Midbrain (tissue), 1 donor: ENCODE results near the gene GSN.

ENCODE experiments used
- DNase-seq: peaks from one replicate; lab custom pipeline; 2025; lab: John Stamatoyannopoulos, UW

Gene GSN

DNA sequence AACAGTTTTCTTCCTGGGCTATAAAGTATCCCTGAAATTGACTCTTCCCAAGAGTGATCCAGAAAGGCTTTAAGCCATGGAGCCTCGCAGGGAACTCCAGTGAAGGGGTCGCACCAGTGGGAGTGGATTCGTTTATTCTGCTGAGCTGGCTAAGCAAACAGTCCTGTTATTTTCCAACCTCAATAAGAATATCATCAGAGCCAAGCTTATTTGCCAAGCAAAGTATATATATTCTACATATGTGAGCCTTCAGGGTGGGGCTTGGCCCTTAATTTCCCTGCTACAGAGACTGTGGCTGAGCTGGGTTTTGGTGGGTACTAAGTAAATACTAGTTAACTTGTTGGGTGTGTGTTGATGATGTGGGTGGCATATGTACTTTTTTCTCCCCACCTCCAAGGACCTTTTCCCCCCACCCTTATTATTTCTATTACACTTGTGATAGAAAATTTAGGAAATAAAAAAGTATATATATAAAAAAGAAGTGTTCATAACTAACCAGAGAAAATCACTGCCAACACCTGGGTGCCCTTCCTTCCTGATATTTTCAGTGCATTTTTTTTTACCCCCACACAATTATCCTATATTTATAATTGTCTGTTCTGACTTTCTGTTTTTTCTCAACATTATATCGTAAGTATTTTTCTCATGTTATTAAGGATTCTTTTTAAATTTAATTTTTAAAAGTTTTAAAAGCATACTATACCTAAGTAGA is 5.3 kb downstream of the GSN start:
- no peak for DNase-seq

- no peak for DNase-seq
Measured at GRCh38 chr9:121274851-121275250, 6.9 kb downstream of the GSN start.

GRCh38 chr9:121275781-121276658 is 8.1 kb downstream of the GSN start:
- DNase-seq = peak; percentile 33

DNA sequence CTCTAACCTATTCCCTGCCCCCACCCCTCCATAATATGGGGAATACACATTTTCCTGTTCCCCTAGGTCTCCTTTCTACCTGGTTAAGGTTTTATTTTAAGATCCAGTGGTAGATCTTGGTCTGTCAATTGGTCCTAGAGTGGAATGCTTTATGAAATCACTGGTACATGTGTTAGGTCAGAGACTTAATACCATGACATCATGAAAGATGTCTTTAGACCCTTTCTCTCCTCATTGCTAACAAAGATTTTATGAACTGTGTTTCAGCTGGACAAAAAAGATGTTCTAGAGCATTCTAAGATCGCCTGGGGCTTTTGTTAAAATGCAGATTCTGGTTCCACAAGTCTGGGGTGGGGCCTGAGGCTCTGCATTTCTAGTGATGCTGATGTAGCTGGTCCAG is 9.1 kb downstream of the GSN start:
- DNase-seq = no peak

GRCh38 chr9:121277518-121278295 is 9.7 kb downstream of the GSN start:
- DNase-seq = no peak

DNA sequence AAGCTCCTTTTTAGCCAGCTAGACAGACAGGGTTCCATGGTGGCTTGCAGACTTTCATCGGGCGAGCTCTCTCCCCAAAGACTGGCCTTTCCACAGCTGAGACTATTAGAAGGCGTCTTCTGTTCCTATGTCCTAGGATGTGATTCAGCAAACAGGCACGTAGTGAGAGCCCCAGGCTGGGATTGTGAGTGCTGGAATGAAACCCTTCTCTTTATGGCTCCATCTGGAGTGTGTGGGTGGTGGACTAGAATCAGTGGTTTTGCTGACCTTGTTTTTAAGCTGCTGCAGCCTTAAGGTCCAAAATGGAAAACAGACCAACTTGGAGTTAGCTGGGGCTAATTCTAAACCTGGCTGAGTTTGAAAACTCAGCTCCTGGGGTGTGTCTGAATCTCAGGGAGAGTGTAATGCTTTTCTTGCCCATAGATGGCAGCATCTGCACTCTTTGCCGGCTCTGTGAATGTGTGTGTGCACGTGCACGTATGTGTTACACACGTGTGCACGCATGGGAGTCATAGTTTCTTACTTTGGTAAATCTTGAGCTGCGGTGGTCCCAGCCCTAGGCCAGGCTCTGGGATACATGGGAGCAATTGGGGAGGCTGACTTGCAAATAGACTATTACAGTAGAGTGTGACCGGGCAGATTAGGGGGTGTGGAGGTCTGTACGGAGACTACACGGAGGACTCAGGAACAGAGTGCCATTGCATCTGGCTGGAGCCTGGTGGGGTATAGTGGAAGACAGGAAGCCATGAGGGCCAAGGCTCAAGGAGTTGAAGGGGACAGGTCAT is 10.7 kb downstream of the GSN start:
- DNase-seq = peak; percentile 67

GRCh38 chr9:121279776-121280388 is 11.9 kb downstream of the GSN start:
- DNase-seq = peak; percentile 29

GRCh38 chr9:121280715-121281613 is 13.0 kb downstream of the GSN start:
- no peak for DNase-seq

DNA sequence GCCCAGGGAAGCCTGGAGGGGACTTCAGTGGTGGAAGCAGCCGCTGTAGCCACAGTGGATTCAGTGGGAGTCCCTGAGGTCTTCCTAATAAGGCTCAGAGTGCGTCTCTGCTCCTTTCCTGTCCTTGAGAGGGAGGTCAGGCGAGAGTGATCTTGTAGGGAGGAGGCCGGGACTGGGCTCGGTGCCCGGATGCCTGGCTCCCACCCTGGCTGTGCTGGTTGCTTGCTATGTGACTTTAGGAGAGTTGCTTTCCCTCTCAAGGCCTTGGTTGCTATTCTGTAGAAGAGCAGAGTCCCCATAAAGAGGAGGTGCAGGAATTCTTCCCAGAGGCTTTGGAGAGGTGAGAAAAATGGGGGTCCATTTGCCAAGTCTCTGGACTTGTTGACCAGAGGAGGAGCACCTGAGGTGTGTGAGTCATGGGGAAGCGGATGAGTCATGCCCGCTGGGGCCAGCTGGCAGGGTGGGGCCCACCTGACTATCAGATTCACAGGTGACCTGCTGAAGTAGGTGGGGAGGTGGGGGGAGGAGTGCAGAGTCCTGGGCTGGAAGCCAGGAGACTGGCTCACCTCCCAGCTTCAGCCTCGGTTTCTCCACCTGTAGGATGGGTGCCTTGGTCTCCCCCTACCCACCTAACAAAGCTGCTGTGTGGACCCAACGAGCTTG is 13.8 kb downstream of the GSN start:
- peak; percentile 20 for DNase-seq

- DNase-seq = peak; percentile 53
Measured at GRCh38 chr9:121282277-121283079, 14.5 kb downstream of the GSN start.

GRCh38 chr9:121283080-121283398 is 15.1 kb downstream of the GSN start:
- no peak for DNase-seq

DNA sequence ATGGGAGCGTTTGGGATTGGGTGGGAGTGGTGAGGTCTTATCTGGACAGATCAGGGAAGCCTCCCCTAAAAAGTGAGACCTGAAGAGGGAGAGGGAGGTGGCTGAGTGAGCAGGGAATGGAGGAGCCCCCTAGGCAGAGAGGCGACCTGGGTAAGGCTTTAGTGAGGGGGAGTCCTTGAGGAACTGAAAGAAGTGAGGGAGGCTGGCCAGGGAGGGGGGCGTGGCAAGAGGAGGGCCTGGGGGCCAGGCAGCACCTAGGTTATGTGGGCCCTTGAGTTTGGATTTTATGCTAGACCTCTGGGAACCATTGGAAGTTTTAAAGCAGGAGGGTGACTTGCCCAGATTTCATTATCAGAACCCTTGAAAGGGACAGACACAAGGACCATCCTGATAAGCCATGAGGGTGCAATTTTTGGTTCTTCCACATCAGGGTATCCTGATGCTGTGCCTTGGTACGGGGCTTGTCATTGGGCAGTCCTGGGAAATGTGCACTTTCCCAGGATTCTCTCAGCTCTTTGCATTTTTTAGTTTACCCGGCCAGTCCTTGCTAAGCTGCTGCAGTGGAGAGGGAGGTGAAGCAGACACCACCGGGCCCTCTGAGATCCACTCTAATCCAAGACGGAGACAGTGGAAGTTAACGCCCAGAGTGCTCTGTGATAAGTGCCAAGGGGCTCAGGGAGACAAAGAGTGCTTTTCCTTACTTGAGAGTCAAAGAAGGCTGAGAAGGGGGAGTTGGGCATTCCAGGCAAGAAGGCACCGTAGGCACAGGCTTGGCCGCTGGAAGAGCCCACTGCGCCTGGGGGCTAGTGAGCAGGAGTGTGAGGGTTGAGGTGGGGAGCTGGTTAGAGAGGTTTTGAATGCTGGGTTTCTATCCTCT is 16.1 kb downstream of the GSN start:
- no peak for DNase-seq

- DNase-seq = no peak
Measured at GRCh38 chr9:121284733-121285451, 16.9 kb downstream of the GSN start.

- DNase-seq = peak; percentile 65
Measured at GRCh38 chr9:121285835-121286687, 18.1 kb downstream of the GSN start.

DNA sequence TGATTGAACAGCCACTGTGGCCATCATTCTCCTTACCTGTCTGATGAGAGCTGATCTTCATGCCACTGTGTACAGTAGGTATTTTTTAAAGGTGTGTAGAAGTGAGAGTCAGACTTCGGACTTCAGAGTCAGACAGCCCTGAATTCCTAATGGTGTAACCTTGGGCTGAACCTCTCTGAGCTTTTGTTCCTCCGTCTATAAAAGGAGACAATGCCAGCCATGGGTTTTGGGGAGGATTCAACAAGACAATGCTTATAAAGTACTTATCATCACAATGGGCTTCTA is 18.7 kb downstream of the GSN start:
- DNase-seq = no peak

DNA sequence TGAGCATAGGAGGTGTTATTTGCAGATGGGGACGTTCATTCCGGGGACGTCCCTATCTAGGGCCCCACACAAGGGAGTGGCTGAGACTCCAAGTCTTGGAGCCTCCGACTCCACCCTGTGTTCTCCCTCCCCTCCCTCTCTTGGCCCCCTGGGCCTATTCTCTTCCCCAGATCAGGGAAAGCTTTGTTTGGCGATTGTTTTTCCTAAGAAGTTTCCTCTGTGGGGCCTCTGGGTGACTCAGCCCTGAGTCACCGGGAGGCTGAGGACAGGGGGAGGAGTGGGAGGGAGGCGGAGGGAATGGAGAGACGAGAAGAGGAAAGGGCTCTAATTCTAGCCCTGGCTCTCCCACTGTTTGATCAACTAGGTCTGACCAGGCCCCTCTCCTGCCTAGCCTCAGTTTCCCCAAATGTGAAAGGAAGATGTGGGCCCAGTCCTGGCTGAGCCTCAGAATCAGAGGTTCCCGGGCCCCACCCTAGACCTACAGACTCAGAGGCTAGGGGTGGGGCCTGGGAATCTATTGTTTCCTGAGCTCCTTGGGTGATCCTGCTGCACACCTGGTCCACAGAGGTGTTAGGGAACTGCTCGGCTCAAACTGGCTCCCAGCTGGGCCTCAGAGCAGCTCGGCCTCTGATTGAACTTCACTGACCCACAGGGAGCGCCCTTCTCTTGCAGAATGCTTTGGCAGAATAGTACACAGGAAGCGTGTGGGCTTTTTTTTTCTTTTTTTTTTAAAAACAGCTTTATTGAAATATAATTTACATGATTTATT is 19.2 kb downstream of the GSN start:
- DNase-seq = peak; percentile 81
